ENCODE measurements around the gene ITPRID2.

The ITPRID2 gene

DNA sequence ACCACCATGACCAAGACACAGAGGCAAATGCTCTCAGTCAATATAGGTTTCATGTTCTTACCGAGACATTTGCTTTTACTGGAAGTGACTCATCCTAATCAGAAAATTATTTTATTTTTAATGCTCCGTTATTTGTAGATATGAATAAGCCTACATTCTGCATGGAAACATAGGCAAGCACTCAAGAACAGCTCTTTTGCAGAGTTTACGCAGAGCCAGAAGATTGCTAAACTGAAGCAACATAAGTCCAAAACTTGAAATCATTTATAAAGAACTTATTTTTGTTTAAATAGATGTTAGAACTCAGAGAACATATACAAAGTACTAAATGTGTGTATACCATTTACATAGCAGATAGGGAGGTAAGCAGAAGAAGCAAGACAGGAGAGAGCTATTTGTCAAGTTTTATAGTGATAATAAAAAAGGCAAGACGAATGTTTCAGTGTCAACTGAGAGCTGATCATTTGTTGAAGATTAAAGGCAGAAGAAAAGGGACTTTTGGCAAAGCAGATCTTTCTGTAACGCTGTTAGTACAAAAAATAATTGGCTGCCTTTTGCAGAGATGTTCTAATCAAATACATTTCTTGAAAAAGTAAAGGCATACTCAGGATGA is 81.7 kb downstream of the ITPRID2 start:
- Histone ChIP-seq H3K4me1 (ENCODE audit: control insufficient read depth, insufficient read depth, low read length, poor library complexity, severe bottlenecking) (no peaks in the 10 kb centered on the region), H3K9me3 (ENCODE audit: control insufficient read depth, low read length) (no peaks in the 10 kb centered on the region), H3K4me3 (ENCODE audit: insufficient read depth, low read depth, low read length, poor library complexity, severe bottlenecking) (no peak overlapping the region), H3K27ac (ENCODE audit: insufficient read depth, low read length, poor library complexity, severe bottlenecking) (no peak overlapping the region), H3K27me3 (replicated peaks; ENCODE audit: control insufficient read depth, insufficient read depth, low read length, poor library complexity, severe bottlenecking) (no peaks in the 10 kb centered on the region), H3K36me3 (ENCODE audit: control insufficient read depth, insufficient read depth, low read length) (no peaks in the 10 kb centered on the region)
- DNase-seq = no peak

DNA sequence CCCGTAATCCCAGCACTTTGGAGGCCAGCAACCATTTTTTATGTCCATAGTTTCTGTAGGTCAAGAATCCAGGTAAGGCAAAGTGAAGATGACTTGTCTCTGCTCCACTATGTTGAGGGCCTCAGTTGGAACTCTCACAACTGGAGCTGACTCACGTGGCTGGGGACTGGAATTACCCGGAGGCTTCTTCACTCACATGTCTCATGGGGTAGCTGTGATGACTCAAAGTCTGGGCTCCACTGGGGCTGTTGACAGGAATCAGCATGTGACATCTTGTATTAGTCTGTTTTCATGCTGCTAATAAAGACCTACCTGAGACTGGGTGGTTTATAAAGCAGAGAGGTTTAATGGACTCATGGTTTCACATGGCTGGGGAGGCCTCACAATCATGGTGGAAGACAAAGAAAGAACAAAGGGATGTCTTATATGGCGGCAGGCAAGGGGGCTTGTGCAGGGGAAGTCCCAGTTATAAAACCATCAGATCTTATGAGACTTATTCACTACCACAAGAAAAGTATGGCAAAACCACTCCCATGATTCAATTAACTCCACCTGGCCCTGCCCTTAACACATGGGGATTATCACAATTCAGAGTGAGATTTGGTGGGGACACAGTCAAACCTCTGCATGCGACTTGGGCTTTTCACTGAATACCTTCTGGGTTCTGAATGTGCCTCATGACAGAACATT is 86.3 kb downstream of the ITPRID2 start:
- no peaks in the 10 kb centered on the region for H3K9me3 ChIP-seq (ENCODE audit: control insufficient read depth, low read length)
- H3K36me3 ChIP-seq (ENCODE audit: control insufficient read depth, insufficient read depth, low read length) = no peaks in the 10 kb centered on the region
- DNase-seq = no peak
- no peak overlapping the region for H3K27ac ChIP-seq (ENCODE audit: insufficient read depth, low read length, poor library complexity, severe bottlenecking)
- no peaks in the 10 kb centered on the region for H3K4me1 ChIP-seq (ENCODE audit: control insufficient read depth, insufficient read depth, low read length, poor library complexity, severe bottlenecking)
- H3K27me3 ChIP-seq (replicated peaks; ENCODE audit: control insufficient read depth, insufficient read depth, low read length, poor library complexity, severe bottlenecking) = no peaks in the 10 kb centered on the region
- H3K4me3 ChIP-seq (ENCODE audit: insufficient read depth, low read depth, low read length, poor library complexity, severe bottlenecking) = no peak overlapping the region

DNA sequence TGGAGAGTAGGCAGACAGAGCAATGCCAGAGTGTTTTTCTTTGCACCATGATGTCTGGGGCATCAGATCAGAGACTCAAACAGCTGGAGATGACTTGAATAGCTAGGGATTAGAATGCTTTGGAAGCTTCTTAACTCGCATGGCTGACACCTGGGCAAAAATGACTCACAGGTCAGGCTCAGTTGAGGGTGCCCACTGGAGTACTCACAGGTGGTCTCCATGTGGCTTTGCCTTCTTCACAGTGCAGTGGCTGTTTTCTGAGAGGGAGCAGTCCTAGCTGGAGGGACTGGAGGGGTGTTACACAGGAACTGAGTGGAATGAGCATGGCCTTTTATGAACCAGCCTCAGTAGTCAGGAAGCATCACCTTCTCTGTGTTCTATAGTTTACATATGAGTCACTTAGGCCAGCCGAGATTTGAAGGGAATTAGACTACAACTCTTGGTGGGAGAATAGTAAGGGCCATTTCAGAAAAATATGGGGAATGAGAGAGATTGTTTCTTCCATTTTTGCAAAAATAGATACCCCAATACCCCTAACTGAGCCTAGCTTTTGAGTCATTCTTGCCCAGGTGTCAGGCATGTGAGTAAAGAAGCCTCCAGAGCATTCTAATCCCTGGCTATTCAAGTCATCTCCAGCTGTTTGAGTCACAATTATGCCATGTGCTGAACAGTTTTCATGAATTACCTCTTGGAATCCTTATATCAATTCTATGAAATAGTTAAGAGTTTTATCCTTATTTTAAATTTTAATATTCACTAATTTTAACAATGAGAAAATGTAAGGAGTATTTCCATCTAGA is 87.0 kb downstream of the ITPRID2 start:
- Histone ChIP-seq H3K9me3 (ENCODE audit: control insufficient read depth, low read length) (no peaks in the 10 kb centered on the region), H3K36me3 (ENCODE audit: control insufficient read depth, insufficient read depth, low read length) (no peaks in the 10 kb centered on the region), H3K4me3 (ENCODE audit: insufficient read depth, low read depth, low read length, poor library complexity, severe bottlenecking) (no peak overlapping the region), H3K4me1 (ENCODE audit: control insufficient read depth, insufficient read depth, low read length, poor library complexity, severe bottlenecking) (no peaks in the 10 kb centered on the region), H3K27me3 (replicated peaks; ENCODE audit: control insufficient read depth, insufficient read depth, low read length, poor library complexity, severe bottlenecking) (no peaks in the 10 kb centered on the region), H3K27ac (ENCODE audit: insufficient read depth, low read length, poor library complexity, severe bottlenecking) (no peak overlapping the region)
- DNase-seq = no peak
